SU-DHL-6 (cell line): Measurements from ENCODE around the gene EPHA7.

ENCODE experiments used
- H2AFZ ChIP-seq: fragments of 200-600 bp; sonication (generic); 2 replicates; pipeline ENCODE4 v1.6.1; 2014; ENCODE audit warnings: low read depth, mild to moderate bottlenecking, moderate library complexity, mixed read lengths, antibody characterized with exemption, low read length; ENCODE audit not compliant: severe bottlenecking
- H3F3A ChIP-seq: fragments of 200-600 bp; shearing (Covaris generic); 2 replicates; pipeline ENCODE4 v1.6.0; 2016; ENCODE audit warnings: antibody characterized with exemption, mild to moderate bottlenecking; ENCODE audit not compliant: insufficient read depth
- H3K27ac ChIP-seq: fragments of 200-600 bp; sonication (generic); 2 replicates; pipeline ENCODE4 v1.5.1; 2016; ENCODE audit warnings: low read depth, mild to moderate bottlenecking, low read length, moderate library complexity, mixed read lengths
- H3K27me3 ChIP-seq: fragments of 200-600 bp; sonication (generic), shearing (Covaris generic); 2 replicates; pipeline ENCODE4 v1.6.0; 2014; ENCODE audit warnings: mild to moderate bottlenecking, low read length
- H3K36me3 ChIP-seq: fragments of 200-600 bp; sonication (generic); 2 replicates; pipeline ENCODE4 v1.6.1; 2014; ENCODE audit warnings: mild to moderate bottlenecking, low read length, mixed read lengths
- H3K4me2 ChIP-seq: fragments of 300-600, 200-600 bp; shearing (Covaris generic), sonication (generic); 2 replicates; pipeline ENCODE4 v1.6.0; 2014; ENCODE audit warnings: low read length, low read depth, mild to moderate bottlenecking; ENCODE audit not compliant: poor library complexity, severe bottlenecking
- H3K4me3 ChIP-seq: fragments of 200-600 bp; sonication (generic); 2 replicates; pipeline ENCODE4 v1.5.1; 2014; ENCODE audit warnings: antibody characterized with exemption, low read length, mild to moderate bottlenecking, mixed read lengths; ENCODE audit not compliant: insufficient read depth, poor library complexity, severe bottlenecking
- H3K79me2 ChIP-seq: fragments of 200-600 bp; sonication (generic); 2 replicates; pipeline ENCODE4 v1.6.1; 2014; ENCODE audit warnings: mild to moderate bottlenecking, low read length, moderate library complexity; ENCODE audit not compliant: insufficient read depth
- H3K9ac ChIP-seq: fragments of 200-600 bp; sonication (generic); 2 replicates; pipeline ENCODE4 v1.7.0; 2014; ENCODE audit warnings: mild to moderate bottlenecking, low read length
- H3K9me2 ChIP-seq: fragments of 200-600 bp; sonication (generic); replicated peaks from 2 replicates; pipeline ENCODE4 v1.6.1; 2014; ENCODE audit warnings: low read length; ENCODE audit not compliant: insufficient read depth
- H3K9me3 ChIP-seq: fragments of 200-600 bp; sonication (generic); 2 replicates; pipeline ENCODE4 v1.6.1; 2014; ENCODE audit warnings: low read length, mixed read lengths; ENCODE audit not compliant: insufficient read depth
- H4K20me1 ChIP-seq: fragments of 200-600 bp; sonication (generic); 2 replicates; pipeline ENCODE4 v1.6.1; 2014; ENCODE audit warnings: low read depth, mild to moderate bottlenecking, antibody characterized with exemption, low read length, moderate library complexity, mixed read lengths
- CTCF ChIP-seq: fragments of 200-600 bp; sonication (generic); IDR thresholded peaks from one replicate; pipeline ENCODE4 v1.5.1; 2017; ENCODE audit warnings: antibody characterized with exemption, mild to moderate bottlenecking, low read length, moderate library complexity; ENCODE audit not compliant: insufficient read depth, poor library complexity, severe bottlenecking
- EZH2phosphoT487 ChIP-seq: fragments of 200-600 bp; sonication (generic), shearing (Covaris generic); conservative IDR thresholded peaks from 2 replicates; pipeline ENCODE4 v1.6.1; 2018; ENCODE audit warnings: mild to moderate bottlenecking, antibody characterized with exemption, low read length, moderate library complexity, mixed read lengths

EPHA7 gene

GRCh38 chr6:93419304-93420162, at the start of gene EPHA7:
Gene EPHA7, minus strand, starts transcription at chr6:93419559. Its CDS starts 218 bp downstream, at chr6:93419341.
- Histone ChIP-seq H3K27ac (no peak within 1 kb of the TSS), H3K9me3 (no peaks in the 10 kb centered on the region), H3K9ac (no peak within 1 kb of the TSS), H3K27me3 (no peaks in the 10 kb centered on the region), H3K79me2 (no peaks in the 10 kb centered on the region), H2AFZ (no peak within 1 kb of the TSS), H3K9me2 (no peaks in the 10 kb centered on the region), H3F3A (no peaks in the 10 kb centered on the region), H4K20me1 (no peaks in the 10 kb centered on the region), H3K4me2 (no peak within 1 kb of the TSS), H3K36me3 (no peaks in the 10 kb centered on the region), H3K4me3 (no peak within 1 kb of the TSS)
- TF ChIP-seq EZH2phosphoT487 = no peak
- no peak for TF ChIP-seq CTCF

GRCh38 chr6:93468291-93468690, 48.9 kb upstream of the EPHA7 start:
- TF ChIP-seq CTCF (no peak), EZH2phosphoT487 (no peak)
- no peaks in the 10 kb centered on the region for H4K20me1 ChIP-seq

GRCh38 chr6:93454533-93454932, 35.2 kb upstream of the EPHA7 start:
- no peak overlapping the region for H3K4me3 ChIP-seq
- no peak overlapping the region for H3K27ac ChIP-seq
- no peak overlapping the region for H2AFZ ChIP-seq
- no peaks in the 10 kb centered on the region for H3K9me3 ChIP-seq
- no peaks in the 10 kb centered on the region for H3K27me3 ChIP-seq
- H3K9ac ChIP-seq = no peak overlapping the region
- no peaks in the 10 kb centered on the region for H4K20me1 ChIP-seq
- no peaks in the 10 kb centered on the region for H3K79me2 ChIP-seq
- H3K4me2 ChIP-seq = no peak overlapping the region
- no peaks in the 10 kb centered on the region for H3K9me2 ChIP-seq
- H3F3A ChIP-seq = no peaks in the 10 kb centered on the region
- TF ChIP-seq CTCF (no peak), EZH2phosphoT487 (no peak)
- no peaks in the 10 kb centered on the region for H3K36me3 ChIP-seq

More at GRCh38 chr6:93468291-93468690, 48.9 kb upstream of the EPHA7 start:
- Histone ChIP-seq H2AFZ (no peak overlapping the region), H3K79me2 (no peaks in the 10 kb centered on the region), H3K27me3 (no peaks in the 10 kb centered on the region), H3K27ac (no peak overlapping the region), H3K36me3 (no peaks in the 10 kb centered on the region), H3F3A (no peaks in the 10 kb centered on the region), H3K9ac (no peak overlapping the region), H3K4me3 (no peak overlapping the region), H3K4me2 (no peak overlapping the region), H3K9me3 (no peaks in the 10 kb centered on the region), H3K9me2 (no peaks in the 10 kb centered on the region)
